HG03064 (cell line): ENCODE data around the gene CCDC6.

ENCODE experiments used
- ATAC-seq: cut with Tn5 transposase; IDR thresholded peaks from one replicate; pipeline ENCODE4 v1.9.1; 2021; ENCODE audit warnings: low read depth; ENCODE audit not compliant: unreplicated experiment

The CCDC6 gene

DNA sequence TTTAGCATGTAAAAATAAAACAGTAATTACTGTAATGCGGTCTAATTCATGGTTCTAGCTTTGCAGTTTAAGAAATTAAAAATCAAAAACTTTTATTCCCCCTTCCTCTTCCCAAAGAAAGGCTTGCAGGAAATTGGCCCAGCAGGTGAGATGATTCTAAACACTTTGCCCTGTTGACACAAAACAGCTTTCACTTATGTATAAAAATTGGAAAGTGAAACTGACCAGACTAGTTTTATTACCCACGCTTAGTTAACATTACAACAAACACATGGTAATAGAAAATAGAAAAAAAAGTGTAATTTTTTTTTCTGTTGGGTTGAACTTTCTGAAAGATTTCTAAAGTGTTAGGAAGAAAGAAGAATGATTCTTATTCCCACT, 1.2 kb upstream of the CCDC6 start:
- no peak for ATAC-seq

DNA sequence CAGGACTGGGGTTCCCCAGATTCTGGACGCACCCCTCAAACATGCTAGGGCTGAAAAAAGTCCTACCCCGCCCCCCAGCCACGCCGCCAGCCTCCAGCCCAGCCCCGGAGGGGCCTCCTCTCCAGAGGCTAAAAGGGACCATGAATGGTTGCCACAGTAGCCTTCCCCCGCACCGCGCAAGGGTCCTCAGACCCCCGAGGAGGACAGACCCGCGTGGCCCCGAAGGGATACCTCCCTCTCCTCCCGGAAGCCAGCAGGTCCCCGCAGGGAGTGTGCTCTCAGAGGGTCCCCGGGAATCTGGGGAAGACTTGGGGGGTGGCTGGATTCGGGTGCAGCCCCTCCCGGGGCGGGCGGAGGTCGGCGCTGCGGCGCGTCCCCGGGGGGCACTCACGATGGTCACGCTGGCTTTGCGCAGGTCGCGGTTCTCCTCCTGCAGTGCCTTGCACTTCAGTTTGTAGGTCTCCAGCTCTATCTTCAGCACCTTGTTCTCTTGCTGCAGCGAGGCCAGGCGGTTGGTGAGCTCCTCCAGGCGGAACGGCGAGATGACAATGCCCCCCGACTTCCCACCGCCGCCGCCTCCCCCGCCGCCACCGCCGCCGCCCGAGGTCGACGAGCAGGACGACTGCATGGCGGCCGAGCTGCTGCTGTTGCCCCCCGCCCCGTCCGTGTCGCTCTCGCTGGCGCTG, 482 bp downstream of the CCDC6 start:
- ATAC-seq, result no peak

DNA sequence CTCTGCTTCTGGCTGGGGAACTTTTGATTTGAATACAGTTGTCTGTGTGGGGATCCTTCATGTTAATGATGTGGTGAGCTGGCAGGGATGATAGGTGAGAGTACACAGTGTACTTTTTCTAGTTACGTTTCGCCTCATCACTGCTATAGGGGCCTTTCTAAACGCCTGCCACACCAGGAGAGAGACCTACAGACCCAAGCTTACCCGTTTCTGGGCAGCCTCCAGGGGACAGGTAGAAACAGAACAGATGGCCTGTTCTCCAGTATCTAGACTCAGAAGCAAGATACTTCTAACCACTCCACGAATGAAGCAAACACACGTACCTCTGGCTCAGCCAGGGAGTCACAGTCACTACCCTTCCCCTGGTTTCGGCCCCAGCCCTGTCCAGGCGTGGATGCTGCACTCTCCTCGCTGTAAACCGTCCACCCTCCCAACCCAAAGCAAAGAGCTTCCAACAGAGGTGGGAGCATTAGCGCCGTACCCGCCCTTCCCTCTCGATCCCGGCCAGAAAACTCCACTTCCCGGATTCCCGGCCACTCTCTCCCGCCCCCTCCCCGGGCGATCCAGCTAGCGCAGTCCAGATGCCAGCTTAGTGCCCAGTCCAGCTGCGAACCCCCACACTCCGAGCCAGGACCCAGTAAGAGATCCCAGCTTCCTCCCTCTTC, 1.2 kb downstream of the CCDC6 start:
- ATAC-seq, result peak; percentile 35

DNA sequence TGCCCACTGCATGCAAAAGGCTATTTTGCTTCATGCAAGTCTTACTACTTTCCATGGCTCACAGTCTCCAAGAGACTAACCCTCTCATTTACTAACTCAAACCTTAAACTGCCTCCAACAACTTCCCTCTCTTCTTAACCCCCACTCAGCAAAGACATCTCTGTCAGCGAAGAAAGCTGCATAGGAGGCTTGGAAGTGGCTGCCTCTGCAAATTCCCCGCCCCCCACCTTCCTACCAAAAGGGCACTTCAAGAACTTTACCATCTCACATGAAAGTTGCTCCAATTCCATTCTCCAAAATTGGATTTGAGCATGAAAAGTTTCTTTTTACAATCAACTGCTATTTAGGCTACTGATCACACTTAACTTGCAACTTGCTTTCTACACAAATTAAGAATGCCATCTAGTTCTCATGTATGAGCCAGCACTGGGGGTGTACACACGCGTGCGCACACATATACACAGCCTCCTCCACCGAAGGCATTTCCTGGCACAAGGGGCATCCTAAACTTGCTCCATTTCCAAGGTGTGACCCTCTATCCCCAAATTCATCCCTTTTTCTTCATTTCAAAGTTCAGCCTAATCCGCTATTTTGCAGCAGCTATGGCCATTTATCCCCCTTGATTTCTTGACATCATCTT, 1.8 kb downstream of the CCDC6 start:
- no peak for ATAC-seq

DNA sequence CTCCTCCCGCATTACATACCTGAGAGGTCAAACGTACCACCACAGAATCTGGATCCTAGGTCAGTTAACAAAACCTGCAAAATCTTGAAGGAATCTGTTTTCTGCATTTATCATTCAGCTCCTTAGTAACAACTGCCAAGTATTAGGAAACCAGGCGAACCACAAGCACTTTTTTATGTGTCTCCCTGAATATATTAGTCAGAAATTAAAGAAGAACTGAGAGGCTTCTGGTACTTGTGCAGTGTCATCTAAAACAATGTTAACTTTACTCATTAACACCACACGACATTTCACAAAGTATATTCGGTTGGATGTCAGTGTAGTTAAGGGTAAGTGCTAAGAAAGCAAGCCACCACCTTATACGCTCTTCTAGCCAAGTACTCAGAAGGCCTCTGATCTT, 2.5 kb downstream of the CCDC6 start:
- no peak for ATAC-seq

DNA sequence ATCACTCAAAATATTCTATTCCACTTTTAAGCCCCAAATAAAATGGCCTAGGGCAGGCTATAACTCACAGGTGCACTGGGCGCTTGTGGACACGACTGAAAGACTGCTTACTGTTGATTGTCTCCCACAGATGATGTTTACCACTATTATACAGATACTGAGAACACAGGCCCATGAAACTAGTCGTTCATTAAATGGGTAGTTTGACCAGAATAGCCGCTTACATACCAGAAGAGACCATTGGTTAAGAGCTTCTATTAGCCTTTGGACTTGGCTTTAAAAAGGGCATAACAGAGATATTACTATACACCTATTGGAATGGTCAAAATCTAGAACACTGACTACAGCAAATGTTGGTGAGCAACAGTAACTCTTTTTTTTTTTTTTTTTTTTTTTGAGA, 4.3 kb downstream of the CCDC6 start:
- ATAC-seq, result no peak

DNA sequence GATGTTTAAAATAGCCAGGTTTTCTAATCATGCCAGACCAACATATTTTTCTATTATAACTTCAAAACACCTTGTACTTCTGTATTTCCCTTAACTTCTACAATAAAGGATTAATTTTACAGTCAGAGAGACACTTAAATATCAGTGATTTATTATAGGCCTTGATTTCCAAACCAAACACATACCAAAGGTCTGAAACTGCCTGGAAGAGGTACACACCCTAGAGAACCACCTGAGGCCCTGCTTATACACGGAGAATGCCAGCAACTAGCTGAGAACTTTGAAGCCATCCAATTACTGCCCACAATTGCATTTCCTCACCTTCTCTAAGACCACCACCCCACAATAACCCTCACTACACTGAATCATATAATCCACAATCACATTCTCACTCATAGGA, 4.9 kb downstream of the CCDC6 start:
- ATAC-seq, result no peak

DNA sequence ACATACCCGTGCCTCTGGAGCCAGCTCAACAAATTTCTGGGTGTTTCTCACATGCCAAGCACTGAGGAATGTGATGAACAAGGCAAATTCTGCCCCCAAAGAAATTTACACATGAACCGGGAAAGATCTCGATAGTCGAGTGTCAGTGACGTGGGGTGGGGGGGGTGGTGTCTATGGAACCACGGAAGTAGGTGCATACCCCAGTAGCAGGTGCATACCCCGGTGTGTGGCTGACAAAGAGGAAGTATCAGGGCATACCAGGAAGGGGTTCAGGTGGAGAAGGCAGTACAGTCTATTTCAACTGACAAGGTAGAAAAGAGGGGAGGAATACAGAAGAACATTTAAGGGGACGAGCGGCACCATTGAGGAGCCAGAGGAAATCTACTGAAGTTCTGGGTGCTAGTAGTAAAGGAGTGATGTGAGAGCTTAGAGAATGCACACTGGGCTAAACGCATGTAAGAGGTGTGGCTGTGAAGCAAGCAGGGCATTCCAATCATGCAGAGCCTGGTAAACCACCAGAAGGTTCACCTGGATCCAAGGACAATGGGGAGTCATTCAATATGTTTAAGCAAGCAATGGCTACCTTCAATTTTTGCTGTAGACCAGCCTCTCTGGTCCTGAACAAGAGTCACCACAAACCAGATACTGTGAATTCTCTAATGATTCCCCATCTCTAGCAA, 6.2 kb downstream of the CCDC6 start:
- no peak for ATAC-seq

DNA sequence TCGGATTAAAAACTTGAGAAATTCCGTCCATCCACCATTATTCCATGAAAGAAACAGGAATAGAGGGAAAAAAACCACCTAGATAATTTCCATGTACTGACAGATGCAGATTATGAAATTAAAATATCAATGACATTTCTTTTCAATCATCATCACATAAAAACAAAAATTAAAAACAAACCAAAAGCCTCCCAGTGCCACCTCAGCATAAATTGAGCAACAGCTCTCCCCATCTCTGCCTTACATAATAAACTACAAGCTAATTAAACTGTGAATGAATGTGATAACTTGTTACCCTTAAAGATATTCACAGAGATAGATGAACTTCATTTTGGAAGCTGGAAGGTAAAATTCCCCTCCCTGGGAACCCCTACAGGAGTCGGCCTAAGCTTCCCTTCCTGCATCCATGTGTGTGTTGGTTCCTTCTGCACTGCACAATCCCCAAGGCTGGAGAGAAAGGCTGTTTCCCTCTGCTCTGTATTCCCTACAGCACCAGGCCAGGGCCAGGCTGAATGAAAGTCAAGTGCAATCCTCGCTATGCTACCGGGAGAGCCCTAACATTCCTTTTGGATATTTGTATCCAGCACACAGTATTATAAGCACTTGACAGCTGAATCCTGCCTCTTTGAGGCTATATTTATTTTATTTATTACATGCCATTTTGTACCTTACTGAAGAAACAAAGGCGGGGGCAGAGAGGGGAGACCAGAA, 8.1 kb downstream of the CCDC6 start:
- ATAC-seq, result no peak

DNA sequence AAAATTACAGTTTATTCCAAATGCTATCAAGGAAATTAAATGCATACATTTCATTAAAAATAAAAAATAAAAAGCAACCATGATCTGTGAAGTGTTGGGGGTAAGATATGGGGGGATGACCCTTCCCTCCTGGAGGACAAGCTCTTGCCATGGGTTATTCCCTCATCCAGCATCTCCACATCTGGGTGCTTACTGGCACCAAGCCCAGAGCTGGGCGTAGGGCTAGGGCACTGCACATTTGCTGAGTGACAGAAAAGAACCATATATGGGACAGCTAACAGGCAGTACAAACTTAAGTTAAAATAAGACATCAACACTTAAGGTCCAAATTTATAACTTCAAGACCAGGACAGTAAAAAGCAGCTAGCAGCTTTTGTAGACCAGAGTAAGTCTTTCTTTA, 10.2 kb downstream of the CCDC6 start:
- no peak for ATAC-seq

DNA sequence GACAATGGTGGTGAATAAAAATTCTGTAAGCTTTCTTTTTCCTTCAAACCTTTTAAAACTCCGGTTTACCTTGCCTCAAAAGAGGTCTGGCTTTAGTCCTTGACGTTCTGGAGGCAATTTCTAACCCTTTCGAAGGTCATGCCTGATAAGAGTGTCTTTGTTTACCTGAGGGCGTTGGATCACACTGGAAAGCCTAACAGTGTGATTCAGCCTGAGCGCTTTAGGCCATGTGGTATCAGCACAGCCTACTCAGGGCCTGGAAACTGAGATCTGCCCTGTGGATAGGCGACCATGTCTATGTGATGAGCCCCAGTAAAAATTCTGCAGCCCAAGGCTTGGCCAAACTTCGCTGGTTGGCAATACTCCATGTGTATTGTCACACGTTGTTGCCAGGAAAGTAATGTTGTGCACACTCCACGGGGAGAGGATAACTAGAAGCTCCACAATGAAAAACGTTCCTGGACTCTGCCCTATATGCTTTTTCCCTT, 10.7 kb downstream of the CCDC6 start:
- no peak for ATAC-seq

DNA sequence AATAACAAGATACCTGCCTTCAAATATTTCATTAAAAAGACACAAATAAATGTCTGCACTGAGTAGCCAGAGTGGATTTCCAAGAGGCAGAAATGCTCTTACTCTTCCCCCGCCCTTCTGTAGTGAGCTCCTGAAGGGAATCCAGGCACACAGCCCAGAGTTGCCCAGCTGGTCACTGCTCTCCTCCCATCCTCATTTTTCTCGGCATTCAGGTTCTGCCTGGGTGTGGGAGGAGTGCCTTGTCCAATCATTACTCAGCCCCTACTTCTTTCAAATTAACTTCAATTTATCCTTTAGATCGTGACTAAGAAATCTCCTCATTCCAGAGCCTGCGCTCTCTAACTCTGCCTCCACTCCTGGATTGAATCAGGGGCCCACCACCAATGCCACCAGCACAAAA, 12.2 kb downstream of the CCDC6 start:
- no peak for ATAC-seq

DNA sequence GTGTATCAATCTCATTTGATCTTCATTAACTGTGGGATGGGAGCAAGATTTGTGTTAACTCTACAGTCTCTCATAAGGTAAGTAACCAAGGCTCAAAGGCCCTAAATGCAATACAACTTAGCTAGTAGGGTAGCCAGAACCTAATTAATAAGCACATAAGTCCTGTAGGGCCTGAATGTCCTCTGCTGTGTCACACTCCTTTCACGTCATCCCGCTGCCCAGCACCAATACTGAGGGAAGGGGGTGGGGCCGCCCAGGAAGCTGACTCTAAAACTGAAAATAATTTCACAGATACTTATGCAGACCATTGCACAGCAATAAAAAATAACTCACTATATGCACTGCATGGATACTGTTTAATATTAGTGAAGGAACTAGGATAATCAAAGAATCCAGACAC, 13.7 kb downstream of the CCDC6 start:
- no peak for ATAC-seq

DNA sequence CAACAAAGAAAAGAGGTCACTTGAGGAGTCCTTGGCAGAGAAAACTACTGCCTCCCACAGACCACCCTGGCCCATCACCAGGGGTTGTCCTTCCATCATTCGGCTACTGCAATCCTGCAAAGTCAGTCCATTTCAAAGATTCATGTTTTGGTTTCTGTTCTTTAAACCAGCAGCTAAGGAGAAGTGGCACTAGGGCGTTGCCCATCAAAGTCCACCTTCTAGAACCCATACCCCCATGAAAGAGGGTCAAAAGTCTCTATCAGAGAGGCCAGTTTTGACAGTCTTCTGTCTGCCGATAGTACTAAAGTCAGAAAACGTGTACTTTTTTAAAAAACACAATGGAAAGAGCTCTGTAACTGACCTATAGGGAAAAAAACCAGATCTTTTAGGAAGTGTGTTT, 14.4 kb downstream of the CCDC6 start:
- ATAC-seq, result no peak

DNA sequence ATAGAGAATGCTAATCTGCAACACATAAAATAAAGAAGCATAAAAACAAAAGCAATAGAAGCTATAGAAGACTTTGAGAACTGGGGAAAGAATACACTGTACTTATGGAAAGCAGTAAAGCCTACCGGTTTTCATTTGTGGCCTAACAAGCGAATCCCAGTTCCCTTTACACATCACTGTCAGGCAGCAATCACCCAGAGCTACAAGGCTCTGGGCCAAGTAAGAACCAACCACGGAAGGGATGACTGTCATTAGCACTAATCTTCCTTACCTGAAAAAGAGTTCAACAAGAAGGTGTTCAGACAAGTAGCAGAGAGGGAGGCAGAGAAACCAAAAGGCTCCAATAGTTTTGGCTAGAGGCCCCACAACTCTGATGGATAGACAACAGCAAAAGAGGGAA, 15.0 kb downstream of the CCDC6 start:
- no peak for ATAC-seq

DNA sequence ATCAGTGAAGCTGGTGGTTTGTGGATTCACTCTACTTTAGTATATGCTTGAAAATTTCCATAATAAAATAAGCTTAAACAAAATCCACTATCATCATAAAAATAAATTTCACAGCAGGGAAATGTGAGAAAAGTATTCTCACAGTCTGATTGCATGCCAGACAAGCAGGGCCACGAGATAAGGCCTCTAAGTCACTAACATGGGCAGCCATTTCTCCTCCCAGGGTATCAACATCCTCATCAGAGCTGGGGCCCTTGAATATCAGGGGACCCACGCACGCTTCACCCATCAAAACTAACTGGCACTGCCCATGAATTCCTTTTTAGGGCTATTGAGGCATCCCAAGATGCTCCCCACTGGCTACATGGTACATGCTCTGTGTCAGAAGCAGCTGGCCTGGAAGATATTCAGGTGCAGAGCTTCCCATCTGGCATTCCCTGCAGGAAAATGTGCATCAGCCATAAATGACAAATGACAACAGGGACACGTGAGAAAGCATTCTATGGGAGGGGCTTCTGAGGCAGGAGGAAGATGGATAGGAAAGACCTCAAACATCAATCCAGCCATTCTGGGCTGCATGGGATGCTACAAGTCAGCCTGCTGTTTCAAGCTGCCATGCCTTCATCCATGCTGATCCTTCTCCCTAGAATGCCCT, 17.4 kb downstream of the CCDC6 start:
- ATAC-seq, result no peak

DNA sequence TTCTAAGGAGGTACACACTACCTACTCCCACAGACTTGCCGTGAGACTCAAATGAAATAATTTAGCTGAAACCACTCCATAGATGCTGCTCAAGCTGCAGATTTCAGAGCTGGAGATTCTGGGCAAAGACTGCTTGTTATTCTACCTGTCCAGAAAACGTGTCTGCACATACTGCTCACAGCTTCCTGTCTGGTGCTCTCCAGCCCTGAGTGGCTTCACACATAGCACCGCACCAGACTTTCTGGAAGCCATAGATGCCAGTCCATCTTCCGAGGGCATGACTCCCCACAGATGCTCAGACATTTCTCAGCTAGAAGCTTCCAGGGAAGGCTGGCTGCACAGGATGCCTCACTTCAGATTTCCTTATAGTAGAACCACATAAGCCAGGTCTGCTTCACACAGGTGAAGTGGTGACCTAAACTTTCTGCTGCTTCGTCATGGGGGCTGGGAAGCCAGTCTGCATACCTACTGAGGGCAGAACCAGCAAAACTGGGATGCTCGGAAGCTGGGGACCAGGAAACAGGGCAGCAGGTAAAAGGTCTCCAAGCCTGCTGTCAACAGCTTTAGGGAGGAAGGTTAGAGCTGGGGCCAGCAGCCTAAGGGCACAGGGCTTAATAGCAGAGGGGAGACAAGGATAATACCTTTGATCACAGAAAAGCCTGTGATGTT, 18.2 kb downstream of the CCDC6 start:
- no peak for ATAC-seq

DNA sequence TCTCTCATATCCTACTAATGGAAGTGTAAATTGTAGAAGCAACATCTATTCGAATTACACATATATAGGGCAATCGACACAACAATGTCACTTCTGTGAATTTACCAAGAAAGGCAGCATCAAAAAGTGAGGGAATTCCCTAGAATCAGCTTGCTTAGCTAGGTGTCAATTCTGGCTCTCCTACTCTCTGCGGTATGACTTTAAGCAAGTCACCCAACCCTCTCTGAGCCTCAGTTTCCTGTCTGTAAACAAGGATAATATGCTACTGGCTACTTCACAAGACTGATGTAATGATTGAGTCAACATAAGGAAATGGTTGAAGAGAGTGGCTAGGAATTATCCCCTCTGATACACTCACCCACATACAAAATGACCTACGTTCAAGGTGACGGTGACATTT, 19.4 kb downstream of the CCDC6 start:
- ATAC-seq, result no peak

DNA sequence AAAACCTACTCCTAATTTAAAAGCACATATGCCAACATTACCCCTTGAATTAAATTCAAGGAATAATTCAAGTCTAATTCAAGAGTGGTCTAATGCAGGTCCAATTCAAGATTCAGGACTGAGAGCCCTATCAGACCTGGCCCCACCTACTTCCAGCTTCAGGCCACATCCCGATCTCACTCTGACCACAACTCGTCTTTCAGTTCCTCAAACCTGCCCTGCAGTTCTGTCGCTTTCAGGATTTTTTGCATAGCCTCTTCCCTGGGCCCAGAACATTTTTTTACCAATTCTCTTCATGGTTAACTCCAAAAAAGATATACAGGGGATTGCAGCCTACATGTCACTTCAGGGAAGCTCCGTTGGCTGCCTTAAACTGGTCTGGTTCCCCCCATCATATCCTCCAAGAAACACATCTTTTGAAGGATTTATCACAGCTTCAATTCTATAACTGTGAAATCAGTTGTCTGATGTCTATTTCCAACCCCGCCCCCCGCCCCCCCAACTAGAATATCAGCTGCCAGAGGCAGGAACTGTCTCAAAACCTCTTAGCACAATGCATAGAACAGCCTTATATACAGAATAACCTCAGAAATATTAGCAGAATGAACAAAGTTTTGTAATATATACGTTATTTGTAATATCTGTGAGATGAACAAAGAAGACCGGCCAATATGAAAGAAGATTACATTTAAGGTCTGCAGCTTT, 20.8 kb downstream of the CCDC6 start:
- peak; percentile 83 for ATAC-seq
